ENCODE data around the gene ERP29. TPM values are rescaled to one million over a fixed set of nuclear protein-coding genes. Genes with fewer than 3 reads are reported as not detected.
"Not testable (repeated sequence)": the region's sequence is repeated elsewhere in the genome, so short reads cannot be mapped to it uniquely, and the experiment has no call there.

Gene ERP29
- total and polyA plus RNA-seq, 2 donors (not counting 1 experiment from before 2014, with no cell fraction given): 110 to 128 TPM

- no peak for TF ChIP-seq EZH2 (IDR thresholded peaks at IDR 0.05; ENCODE audit: low read length, missing control alignments)
- no peak for TF ChIP-seq CTCF (conservative IDR thresholded peaks at IDR 0.05 in 1 of 2, IDR thresholded peaks at IDR 0.05 in 1 of 2; ENCODE audit: low read depth in 1 of 2, low read length in 2 of 2)
These were observed 19.1 kb downstream of the ERP29 start for GRCh38 chr12:112032292-112032691.

GRCh38 chr12:112035219-112035785 is 22.1 kb downstream of the ERP29 start:
- Histone ChIP-seq H3K36me3 (ENCODE audit: control insufficient read depth, insufficient read depth, low read length) (peaks cover 14% of the 10 kb centered on the region), H3K4me1 (ENCODE audit: control insufficient read depth, extremely low read depth, insufficient read depth, low read length) (no peaks in the 10 kb centered on the region)

More at GRCh38 chr12:112032292-112032691, 19.1 kb downstream of the ERP29 start:
- no peaks in the 10 kb centered on the region for H3K9me3 ChIP-seq (ENCODE audit: control insufficient read depth, insufficient read depth, low read depth, low read length)
- no peaks in the 10 kb centered on the region for H3K4me1 ChIP-seq (ENCODE audit: control insufficient read depth, extremely low read depth, insufficient read depth, low read length)
- no peaks in the 10 kb centered on the region for H3K27me3 ChIP-seq (ENCODE audit: control insufficient read depth, insufficient read depth, low read length)
- no peaks in the 10 kb centered on the region for H3K79me2 ChIP-seq (ENCODE audit: control insufficient read depth, insufficient read depth, low read length)
- peaks cover 15% of the 10 kb centered on the region for H3K36me3 ChIP-seq (ENCODE audit: control insufficient read depth, insufficient read depth, low read length)
- DNase-seq (ENCODE audit: low read depth in 2 of 2): no peak
- no peak overlapping the region for H3K9ac ChIP-seq (ENCODE audit: insufficient read depth, low read length)
- H4K20me1 ChIP-seq (ENCODE audit: control insufficient read depth, extremely low read depth, insufficient read depth, low read length): no peaks in the 10 kb centered on the region
- no peak overlapping the region for H3K4me2 ChIP-seq (ENCODE audit: extremely low read depth, insufficient read depth, low read length)
- no peak overlapping the region for H3K4me3 ChIP-seq (replicated peaks in 1 of 4; ENCODE audit: control extremely low read depth in 1 of 4, insufficient read depth in 1 of 4, low read depth in 3 of 4, low read length in 4 of 4)
- H3K27ac ChIP-seq (ENCODE audit: insufficient read depth, low read length): no peak overlapping the region
- H2AFZ ChIP-seq (ENCODE audit: low read length): no peak overlapping the region

GRCh38 chr12:112036614-112037013 is 23.4 kb downstream of the ERP29 start:
- H3K4me2 ChIP-seq (ENCODE audit: extremely low read depth, insufficient read depth, low read length); H3K79me2 ChIP-seq (ENCODE audit: control insufficient read depth, insufficient read depth, low read length); H3K27me3 ChIP-seq (ENCODE audit: control insufficient read depth, insufficient read depth, low read length); H3K4me3 ChIP-seq (replicated peaks in 1 of 4; ENCODE audit: control extremely low read depth in 1 of 4, insufficient read depth in 1 of 4, low read depth in 3 of 4, low read length in 4 of 4); H4K20me1 ChIP-seq (ENCODE audit: control insufficient read depth, extremely low read depth, insufficient read depth, low read length); H3K4me1 ChIP-seq (ENCODE audit: control insufficient read depth, extremely low read depth, insufficient read depth, low read length); H3K36me3 ChIP-seq (ENCODE audit: control insufficient read depth, insufficient read depth, low read length); H3K27ac ChIP-seq (ENCODE audit: insufficient read depth, low read length); H3K9me3 ChIP-seq (ENCODE audit: control insufficient read depth, insufficient read depth, low read depth, low read length); H2AFZ ChIP-seq (ENCODE audit: low read length); H3K9ac ChIP-seq (ENCODE audit: insufficient read depth, low read length); DNase-seq (ENCODE audit: low read depth in 2 of 2): not testable (repeated sequence)

More at GRCh38 chr12:112035219-112035785, 22.1 kb downstream of the ERP29 start:
- no peak overlapping the region for H2AFZ ChIP-seq (ENCODE audit: low read length)
- H3K9ac ChIP-seq (ENCODE audit: insufficient read depth, low read length): no peak overlapping the region
- no peaks in the 10 kb centered on the region for H4K20me1 ChIP-seq (ENCODE audit: control insufficient read depth, extremely low read depth, insufficient read depth, low read length)
- no peaks in the 10 kb centered on the region for H3K9me3 ChIP-seq (ENCODE audit: control insufficient read depth, insufficient read depth, low read depth, low read length)
- no peak overlapping the region for H3K4me2 ChIP-seq (ENCODE audit: extremely low read depth, insufficient read depth, low read length)
- H3K27ac ChIP-seq (ENCODE audit: insufficient read depth, low read length): no peak overlapping the region
- TF ChIP-seq EZH2 (IDR thresholded peaks at IDR 0.05; ENCODE audit: low read length, missing control alignments): no peak
- no peak for TF ChIP-seq CTCF (conservative IDR thresholded peaks at IDR 0.05 in 1 of 2, IDR thresholded peaks at IDR 0.05 in 1 of 2; ENCODE audit: low read depth in 1 of 2, low read length in 2 of 2)
- no peak overlapping the region for H3K4me3 ChIP-seq (replicated peaks in 1 of 4; ENCODE audit: control extremely low read depth in 1 of 4, insufficient read depth in 1 of 4, low read depth in 3 of 4, low read length in 4 of 4)
- H3K27me3 ChIP-seq (ENCODE audit: control insufficient read depth, insufficient read depth, low read length): no peaks in the 10 kb centered on the region
- H3K79me2 ChIP-seq (ENCODE audit: control insufficient read depth, insufficient read depth, low read length): no peaks in the 10 kb centered on the region
- no peak for DNase-seq (ENCODE audit: low read depth in 2 of 2)

Measured in fibroblast of lung (primary cell).